IMR-90 (cell line): ENCODE measurements around the gene NOP16.

Source experiments
- CEBPB ChIP-seq: IDR thresholded peaks from 2 replicates; pipeline ENCODE4 v1.6.1; 2012; ENCODE audit warnings: low read depth, low read length, improper control_type of control experiment
- CHD1 ChIP-seq: IDR thresholded peaks from 2 replicates; pipeline ENCODE4 v1.6.1; 2012; ENCODE audit warnings: low read depth, low read length, improper control_type of control experiment
- FOS ChIP-seq: fragments of 150-350 bp; IDR thresholded peaks from 2 replicates; pipeline ENCODE4 v1.6.1; 2016; ENCODE audit warnings: low read depth, low read length
- MAZ ChIP-seq: IDR thresholded peaks from 2 replicates; pipeline ENCODE4 v1.6.1; 2012; ENCODE audit warnings: low read depth, mild to moderate bottlenecking, low read length, improper control_type of control experiment, moderate library complexity, borderline replicate concordance
- MXI1 ChIP-seq: IDR thresholded peaks from 2 replicates; pipeline ENCODE4 v1.6.1; 2012; ENCODE audit warnings: low read depth, mild to moderate bottlenecking, low read length, moderate library complexity, borderline replicate concordance
- NFE2L2 ChIP-seq: fragments of 150-350 bp; IDR thresholded peaks from 2 replicates; pipeline ENCODE4 v1.6.1; 2016; ENCODE audit warnings: low read depth, mild to moderate bottlenecking, low read length
- POLR2A ChIP-seq: IDR thresholded peaks from 2 replicates; pipeline ENCODE4 v1.6.1; 2012; ENCODE audit warnings: mild to moderate bottlenecking, low read depth, low read length
- RAD21 ChIP-seq: IDR thresholded peaks from 2 replicates; pipeline ENCODE4 v1.6.1; 2012; ENCODE audit warnings: low read length, improper control_type of control experiment
- RCOR1 ChIP-seq: IDR thresholded peaks from 2 replicates; pipeline ENCODE4 v1.6.1; 2012; ENCODE audit warnings: mild to moderate bottlenecking, low read length, improper control_type of control experiment; ENCODE audit not compliant: insufficient replicate concordance
- SMC3 ChIP-seq: fragments of 150-350 bp; IDR thresholded peaks from 2 replicates; pipeline ENCODE4 v1.6.1; 2016; ENCODE audit warnings: low read depth, mild to moderate bottlenecking, antibody characterized with exemption, low read length, moderate library complexity
- TF ChIP-seq, protein P1 (sequence below): conservative IDR thresholded peaks from 2 replicates; pipeline ENCODE4 v1.5.1; 2012; ENCODE audit warnings: mild to moderate bottlenecking, low read depth, low read length, improper control_type of control experiment
- TF ChIP-seq, protein P2 (sequence below): fragments of 150-350 bp; IDR thresholded peaks from 2 replicates; pipeline ENCODE4 v1.6.1; 2017; ENCODE audit warnings: mild to moderate bottlenecking, antibody characterized with exemption, low read length, low read depth

DNA sequence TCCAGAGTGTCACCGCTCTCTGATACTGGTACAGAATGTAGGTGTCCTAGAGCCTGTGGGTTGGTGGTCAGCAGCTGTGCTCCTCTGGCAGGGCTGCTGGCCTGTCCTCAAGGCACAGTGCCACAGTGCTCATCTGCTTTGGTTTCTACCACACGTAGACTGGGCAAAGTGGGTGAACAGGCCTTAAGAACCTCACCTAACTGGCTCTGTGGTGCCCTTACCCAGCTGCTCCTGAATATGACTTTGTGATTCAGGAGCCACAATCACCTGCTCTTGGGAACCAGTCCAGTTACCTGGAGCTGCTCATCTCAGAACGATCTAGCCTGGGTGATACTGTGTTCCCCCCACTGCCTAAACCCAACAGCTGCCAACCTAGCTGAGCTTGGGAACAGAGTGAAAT is 6.4 kb downstream of the NOP16 start:
- TF ChIP-seq, protein P1, sequence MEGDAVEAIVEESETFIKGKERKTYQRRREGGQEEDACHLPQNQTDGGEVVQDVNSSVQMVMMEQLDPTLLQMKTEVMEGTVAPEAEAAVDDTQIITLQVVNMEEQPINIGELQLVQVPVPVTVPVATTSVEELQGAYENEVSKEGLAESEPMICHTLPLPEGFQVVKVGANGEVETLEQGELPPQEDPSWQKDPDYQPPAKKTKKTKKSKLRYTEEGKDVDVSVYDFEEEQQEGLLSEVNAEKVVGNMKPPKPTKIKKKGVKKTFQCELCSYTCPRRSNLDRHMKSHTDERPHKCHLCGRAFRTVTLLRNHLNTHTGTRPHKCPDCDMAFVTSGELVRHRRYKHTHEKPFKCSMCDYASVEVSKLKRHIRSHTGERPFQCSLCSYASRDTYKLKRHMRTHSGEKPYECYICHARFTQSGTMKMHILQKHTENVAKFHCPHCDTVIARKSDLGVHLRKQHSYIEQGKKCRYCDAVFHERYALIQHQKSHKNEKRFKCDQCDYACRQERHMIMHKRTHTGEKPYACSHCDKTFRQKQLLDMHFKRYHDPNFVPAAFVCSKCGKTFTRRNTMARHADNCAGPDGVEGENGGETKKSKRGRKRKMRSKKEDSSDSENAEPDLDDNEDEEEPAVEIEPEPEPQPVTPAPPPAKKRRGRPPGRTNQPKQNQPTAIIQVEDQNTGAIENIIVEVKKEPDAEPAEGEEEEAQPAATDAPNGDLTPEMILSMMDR, result no peak
- TF ChIP-seq POLR2A, result no peak
- no peak for TF ChIP-seq CEBPB
- no peak for TF ChIP-seq MAZ
- no peak for TF ChIP-seq SMC3
- no peak for TF ChIP-seq RCOR1
- no peak for TF ChIP-seq MXI1
- TF ChIP-seq RAD21, result no peak
- no peak for TF ChIP-seq NFE2L2
- no peak for TF ChIP-seq FOS
- TF ChIP-seq, protein P2, sequence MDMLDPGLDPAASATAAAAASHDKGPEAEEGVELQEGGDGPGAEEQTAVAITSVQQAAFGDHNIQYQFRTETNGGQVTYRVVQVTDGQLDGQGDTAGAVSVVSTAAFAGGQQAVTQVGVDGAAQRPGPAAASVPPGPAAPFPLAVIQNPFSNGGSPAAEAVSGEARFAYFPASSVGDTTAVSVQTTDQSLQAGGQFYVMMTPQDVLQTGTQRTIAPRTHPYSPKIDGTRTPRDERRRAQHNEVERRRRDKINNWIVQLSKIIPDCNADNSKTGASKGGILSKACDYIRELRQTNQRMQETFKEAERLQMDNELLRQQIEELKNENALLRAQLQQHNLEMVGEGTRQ, result no peak
- no peak for TF ChIP-seq CHD1
